Measurements from ENCODE around the gene MIDN.

- no peak for TF ChIP-seq POLR2A (IDR thresholded peaks at IDR 0.05; ENCODE audit: low read depth, low read length)
- no peak for TF ChIP-seq POLR2AphosphoS5 (IDR thresholded peaks at IDR 0.05; ENCODE audit: low read depth, low read length)
- no peak for TF ChIP-seq TAF1 (IDR thresholded peaks at IDR 0.05; ENCODE audit: low read depth, low read length)
- TF ChIP-seq SPI1 (IDR thresholded peaks at IDR 0.05; ENCODE audit: low read depth, low read length), result no peak
- TF ChIP-seq PAX5 (IDR thresholded peaks at IDR 0.05; ENCODE audit: insufficient read depth, low read length, severe bottlenecking), result no peak
Measured at GRCh38 chr19:1292419-1293151, 44.2 kb downstream of the MIDN start.

Measured in GM12891 (cell line).